Left hindlimb (tissue), 1 donor: ENCODE results near the gene FAM47E.
"Not testable (repeated sequence)": the region's sequence is repeated elsewhere in the genome, so short reads cannot be mapped to it uniquely, and the experiment has no call there.

Experiments used
- DNase-seq: peaks from one replicate; pipeline ENCODE4 v3.0.0-alpha.2; 2018

The FAM47E gene

GRCh38 chr4:76270244-76271175 is 19.0 kb downstream of the FAM47E start:
- DNase-seq = no peak

- DNase-seq = no peak
These were observed 19.7 kb downstream of the FAM47E start for GRCh38 chr4:76271248-76271647.

GRCh38 chr4:76272073-76272472 is 20.6 kb downstream of the FAM47E start:
- DNase-seq = no peak

- no peak for DNase-seq
These were observed 21.1 kb downstream of the FAM47E start for GRCh38 chr4:76272582-76272981.

- no peak for DNase-seq
These were observed 21.5 kb downstream of the FAM47E start for GRCh38 chr4:76272999-76273398.

GRCh38 chr4:76275486-76276124 is 24.1 kb downstream of the FAM47E start:
- no peak for DNase-seq

- no peak for DNase-seq
These were observed 25.3 kb downstream of the FAM47E start for GRCh38 chr4:76276813-76277212.

GRCh38 chr4:76277667-76278066 is 26.1 kb downstream of the FAM47E start:
- DNase-seq = no peak

GRCh38 chr4:76278583-76278982 is 27.1 kb downstream of the FAM47E start:
- no peak for DNase-seq

GRCh38 chr4:76279462-76279861 is 27.9 kb downstream of the FAM47E start:
- DNase-seq = no peak

- DNase-seq = no peak
These were observed 29.2 kb downstream of the FAM47E start for GRCh38 chr4:76280488-76281441.

- not testable (repeated sequence) for DNase-seq
These were observed 30.1 kb downstream of the FAM47E start for GRCh38 chr4:76281594-76281993.

GRCh38 chr4:76282941-76283689 is 31.6 kb downstream of the FAM47E start:
- DNase-seq = no peak

- DNase-seq = no peak
These were observed 32.4 kb downstream of the FAM47E start for GRCh38 chr4:76283900-76284299.

GRCh38 chr4:76287811-76288210 is 36.3 kb downstream of the FAM47E start:
- DNase-seq = not testable (repeated sequence)

- no peak for DNase-seq
These were observed 41.2 kb downstream of the FAM47E start for GRCh38 chr4:76292730-76293129.

GRCh38 chr4:76293772-76294171 is 42.3 kb downstream of the FAM47E start:
- no peak for DNase-seq

GRCh38 chr4:76296286-76296820 is 44.8 kb downstream of the FAM47E start:
- DNase-seq = no peak

GRCh38 chr4:76298227-76298626 is 46.7 kb downstream of the FAM47E start:
- DNase-seq = no peak

- DNase-seq = no peak
These were observed 48.5 kb downstream of the FAM47E start for GRCh38 chr4:76300012-76300411.

GRCh38 chr4:76301068-76301774 is 49.7 kb downstream of the FAM47E start:
- no peak for DNase-seq
